ENCODE measurements around the gene CSTF3. TPM values are rescaled to one million over a fixed set of nuclear protein-coding genes. Genes with fewer than 3 reads are reported as not detected.
A peak's percentile ranks its signal among the peaks of the same experiment; 100 is the strongest.

The CSTF3 gene
- total RNA-seq, 1 experiment from 2014 or later = 55.6 TPM

DNA sequence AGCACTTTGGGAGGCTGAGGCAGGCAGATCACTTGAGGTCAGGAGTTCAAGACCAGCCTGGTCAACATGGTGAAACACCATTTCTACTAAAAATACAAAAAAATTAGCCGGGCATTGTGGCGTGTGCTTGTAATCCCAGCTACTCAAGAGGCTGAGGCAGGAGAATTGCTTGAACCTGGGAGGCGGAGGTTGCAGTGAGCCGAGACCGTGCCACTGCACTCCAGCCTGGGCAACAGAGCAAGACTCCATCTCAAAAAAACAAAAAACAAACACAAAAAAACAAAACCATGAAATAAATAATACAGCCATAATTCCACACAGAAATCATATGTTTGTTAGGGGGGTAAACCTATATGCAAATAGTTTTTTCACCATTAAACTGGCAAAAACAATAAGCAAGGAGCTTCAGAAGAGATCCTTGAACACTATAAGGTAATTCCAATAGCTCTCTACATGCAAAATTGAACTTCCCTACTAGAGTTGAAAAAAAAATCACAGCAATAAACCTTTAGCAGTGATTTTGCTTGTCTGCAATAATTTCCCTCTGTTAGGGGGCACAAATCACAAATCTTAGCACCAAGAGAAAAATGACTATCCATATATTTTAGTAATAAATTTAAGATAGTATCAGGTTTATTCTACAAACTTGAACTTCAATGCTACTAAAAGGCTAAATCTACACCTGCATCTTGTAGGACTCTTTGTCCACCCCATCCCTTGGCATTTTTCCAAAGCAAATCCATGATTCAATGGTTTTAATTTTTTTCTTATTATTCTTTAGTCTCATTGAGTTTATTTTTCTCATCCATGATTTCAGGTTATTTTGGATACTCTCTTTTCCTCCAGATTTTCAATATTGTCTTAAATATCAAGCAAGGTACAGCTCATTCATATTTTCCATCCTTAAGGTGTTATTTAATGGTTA lies 3.9 kb downstream of the CSTF3 start:
- H3K27me3 ChIP-seq (ENCODE audit: low read length) = no peaks in the 10 kb centered on the region
- peaks cover 28% of the 10 kb centered on the region for H3K4me1 ChIP-seq (ENCODE audit: low read length)
- no peaks in the 10 kb centered on the region for H3K9me2 ChIP-seq (replicated peaks; ENCODE audit: insufficient read depth, low read length)
- H3K9me3 ChIP-seq (ENCODE audit: low read length) = no peaks in the 10 kb centered on the region
- H3K27ac ChIP-seq (ENCODE audit: low read length) = no peak overlapping the region
- no peak overlapping the region for H3K4me3 ChIP-seq (ENCODE audit: low read length)
- peaks cover 10% of the 10 kb centered on the region; the same call in 1 of the 2 replicates for H4K20me1 ChIP-seq (ENCODE audit: insufficient read depth, low read depth, low read length)
- peaks cover 37% of the 10 kb centered on the region for H3K36me3 ChIP-seq (ENCODE audit: insufficient read depth, low read length)
- H3K79me2 ChIP-seq (ENCODE audit: low read length) = peaks cover 99% of the 10 kb centered on the region
- DNase-seq = no peak
- H3K4me2 ChIP-seq (ENCODE audit: low read depth, low read length, poor library complexity, severe bottlenecking) = peak overlapping the region; percentile 84
- no peak overlapping the region for H3K9ac ChIP-seq (ENCODE audit: low read length)
- H2AFZ ChIP-seq (ENCODE audit: low read length) = no peak overlapping the region

DNA sequence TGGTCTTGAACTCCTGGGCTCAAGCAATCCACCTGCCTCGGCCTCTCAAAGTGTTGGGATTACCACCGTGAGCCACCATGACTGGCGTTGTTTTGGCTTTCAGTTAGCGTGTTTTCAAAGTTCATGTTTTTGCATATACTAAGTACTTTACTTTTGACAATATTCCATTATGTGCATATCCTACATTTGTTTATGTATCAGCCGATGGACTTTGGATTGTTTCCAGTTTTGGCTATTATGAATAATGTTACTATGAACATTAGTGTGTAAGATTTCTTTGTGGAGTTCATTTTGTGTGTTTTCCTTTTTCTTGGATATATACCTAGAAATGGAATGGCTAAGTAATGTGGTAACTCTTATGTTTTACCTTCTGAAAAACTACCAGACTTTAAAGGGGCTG lies 9.9 kb downstream of the CSTF3 start:
- no peak overlapping the region for H2AFZ ChIP-seq (ENCODE audit: low read length)
- H3K4me1 ChIP-seq (ENCODE audit: low read length) = no peaks in the 10 kb centered on the region
- no peaks in the 10 kb centered on the region for H3K9me3 ChIP-seq (ENCODE audit: low read length)
- DNase-seq = no peak
- no peak overlapping the region for H3K4me3 ChIP-seq (ENCODE audit: low read length)
- H3K27ac ChIP-seq (ENCODE audit: low read length) = no peak overlapping the region
- peaks cover 99% of the 10 kb centered on the region for H3K79me2 ChIP-seq (ENCODE audit: low read length)
- H3K9ac ChIP-seq (ENCODE audit: low read length) = no peak overlapping the region
- H3K27me3 ChIP-seq (ENCODE audit: low read length) = no peaks in the 10 kb centered on the region
- H3K9me2 ChIP-seq (replicated peaks; ENCODE audit: insufficient read depth, low read length) = no peaks in the 10 kb centered on the region
- peaks cover 23% of the 10 kb centered on the region; the same call in 1 of the 2 replicates for H3K36me3 ChIP-seq (ENCODE audit: insufficient read depth, low read length)
- no peak overlapping the region for H3K4me2 ChIP-seq (ENCODE audit: low read depth, low read length, poor library complexity, severe bottlenecking)
- H4K20me1 ChIP-seq (ENCODE audit: insufficient read depth, low read depth, low read length) = peaks cover 36% of the 10 kb centered on the region

DNA sequence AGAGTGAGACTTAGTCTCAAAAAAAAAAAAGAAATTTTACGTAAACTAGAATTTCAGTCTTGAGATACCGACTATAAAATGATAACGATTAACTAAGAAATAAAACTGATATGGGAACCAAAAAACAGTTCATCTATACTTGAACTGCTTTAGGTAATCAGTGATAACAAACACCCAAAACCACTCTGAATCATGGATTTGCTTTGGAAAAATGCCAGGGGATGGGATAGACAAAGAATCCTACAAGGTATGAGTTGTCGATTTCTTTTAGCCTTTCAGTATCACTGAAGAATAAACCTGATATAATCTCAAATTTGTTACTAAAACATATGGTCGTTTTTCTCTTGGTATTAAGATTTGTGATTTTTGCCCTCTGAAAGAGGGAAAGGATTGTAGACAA lies 13.7 kb downstream of the CSTF3 start:
- Histone ChIP-seq H3K27ac (ENCODE audit: low read length) (no peak overlapping the region), H3K9ac (ENCODE audit: low read length) (no peak overlapping the region), H2AFZ (ENCODE audit: low read length) (no peak overlapping the region), H3K4me2 (ENCODE audit: low read depth, low read length, poor library complexity, severe bottlenecking) (no peak overlapping the region), H4K20me1 (ENCODE audit: insufficient read depth, low read depth, low read length) (peaks cover 45% of the 10 kb centered on the region), H3K36me3 (ENCODE audit: insufficient read depth, low read length) (peaks cover 7% of the 10 kb centered on the region), H3K4me3 (ENCODE audit: low read length) (no peak overlapping the region), H3K27me3 (ENCODE audit: low read length) (no peaks in the 10 kb centered on the region), H3K9me2 (replicated peaks; ENCODE audit: insufficient read depth, low read length) (no peaks in the 10 kb centered on the region), H3K9me3 (ENCODE audit: low read length) (no peaks in the 10 kb centered on the region), H3K79me2 (ENCODE audit: low read length) (peaks cover 100% of the 10 kb centered on the region), H3K4me1 (ENCODE audit: low read length) (no peaks in the 10 kb centered on the region)
- DNase-seq = no peak

DNA sequence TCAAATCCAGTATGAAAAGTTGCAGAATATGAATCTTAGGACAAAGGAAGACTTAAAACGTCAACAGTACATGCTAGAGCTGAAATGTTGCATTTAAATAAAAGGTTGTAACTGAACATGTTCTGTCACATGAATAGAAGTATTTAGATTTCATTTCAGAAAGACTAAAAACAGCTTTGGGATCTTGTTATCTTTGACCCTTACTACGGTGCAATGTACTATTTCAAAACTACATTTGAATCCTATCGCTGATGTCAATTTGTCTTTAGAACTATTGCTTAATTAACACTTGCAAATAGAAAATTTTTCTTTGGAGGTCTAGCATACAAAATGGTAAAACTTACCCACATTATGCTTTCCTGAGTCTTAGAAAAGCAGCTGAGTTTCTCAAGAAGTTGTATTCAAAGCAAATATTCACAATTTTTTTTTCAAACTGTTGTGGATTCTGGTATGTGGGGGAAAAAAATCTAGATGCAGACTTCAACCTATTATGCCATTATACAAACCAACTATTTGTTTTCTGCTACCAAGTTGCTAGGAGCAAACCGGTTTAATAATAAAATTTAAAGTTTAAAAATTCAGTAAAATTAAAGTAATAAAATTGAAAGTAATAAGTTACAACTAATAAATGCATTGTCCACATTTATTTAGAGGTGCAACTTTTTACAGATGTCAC lies 25.4 kb downstream of the CSTF3 start:
- Histone ChIP-seq H4K20me1 (ENCODE audit: insufficient read depth, low read depth, low read length) (no peaks in the 10 kb centered on the region), H3K79me2 (ENCODE audit: low read length) (peaks cover 45% of the 10 kb centered on the region), H3K4me1 (ENCODE audit: low read length) (no peaks in the 10 kb centered on the region)

DNA sequence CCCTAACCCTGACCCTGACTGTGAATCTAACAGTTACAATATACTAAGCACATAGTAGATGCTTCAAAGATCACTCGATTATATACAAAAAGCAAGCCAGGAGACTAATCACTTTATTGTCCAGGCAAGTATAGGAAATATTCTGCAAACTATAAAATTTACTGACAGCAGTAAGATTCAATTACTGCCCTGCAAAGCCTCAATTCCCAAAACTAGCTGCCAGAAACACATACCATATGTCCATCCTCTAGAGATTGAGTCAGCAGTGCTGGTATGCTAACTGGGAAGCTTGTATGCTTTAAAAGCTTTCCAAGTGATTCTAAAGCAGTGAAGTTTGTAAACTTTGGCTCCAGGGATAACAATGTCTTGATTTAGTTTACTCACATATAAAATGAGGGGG lies 26.1 kb downstream of the CSTF3 start:
- Histone ChIP-seq H3K9me2 (replicated peaks; ENCODE audit: insufficient read depth, low read length) (no peaks in the 10 kb centered on the region), H3K36me3 (ENCODE audit: insufficient read depth, low read length) (peaks cover 43% of the 10 kb centered on the region; the same call in 1 of the 2 replicates), H3K4me2 (ENCODE audit: low read depth, low read length, poor library complexity, severe bottlenecking) (no peak overlapping the region), H4K20me1 (ENCODE audit: insufficient read depth, low read depth, low read length) (no peaks in the 10 kb centered on the region), H3K9ac (ENCODE audit: low read length) (no peak overlapping the region), H3K27me3 (ENCODE audit: low read length) (no peaks in the 10 kb centered on the region), H3K27ac (ENCODE audit: low read length) (no peak overlapping the region), H3K9me3 (ENCODE audit: low read length) (no peaks in the 10 kb centered on the region), H3K4me3 (ENCODE audit: low read length) (no peak overlapping the region), H2AFZ (ENCODE audit: low read length) (no peak overlapping the region), H3K4me1 (ENCODE audit: low read length) (no peaks in the 10 kb centered on the region), H3K79me2 (ENCODE audit: low read length) (peaks cover 38% of the 10 kb centered on the region)
- no peak for DNase-seq

More for the DNA sequence above, 25.4 kb downstream of the CSTF3 start:
- Histone ChIP-seq H3K36me3 (ENCODE audit: insufficient read depth, low read length) (peaks cover 50% of the 10 kb centered on the region; the same call in 1 of the 2 replicates), H3K9me2 (replicated peaks; ENCODE audit: insufficient read depth, low read length) (no peaks in the 10 kb centered on the region), H3K4me3 (ENCODE audit: low read length) (no peak overlapping the region), H3K4me2 (ENCODE audit: low read depth, low read length, poor library complexity, severe bottlenecking) (no peak overlapping the region), H3K27ac (ENCODE audit: low read length) (no peak overlapping the region), H3K9ac (ENCODE audit: low read length) (no peak overlapping the region), H3K9me3 (ENCODE audit: low read length) (no peaks in the 10 kb centered on the region), H2AFZ (ENCODE audit: low read length) (no peak overlapping the region), H3K27me3 (ENCODE audit: low read length) (no peaks in the 10 kb centered on the region)
- no peak for DNase-seq

DNA sequence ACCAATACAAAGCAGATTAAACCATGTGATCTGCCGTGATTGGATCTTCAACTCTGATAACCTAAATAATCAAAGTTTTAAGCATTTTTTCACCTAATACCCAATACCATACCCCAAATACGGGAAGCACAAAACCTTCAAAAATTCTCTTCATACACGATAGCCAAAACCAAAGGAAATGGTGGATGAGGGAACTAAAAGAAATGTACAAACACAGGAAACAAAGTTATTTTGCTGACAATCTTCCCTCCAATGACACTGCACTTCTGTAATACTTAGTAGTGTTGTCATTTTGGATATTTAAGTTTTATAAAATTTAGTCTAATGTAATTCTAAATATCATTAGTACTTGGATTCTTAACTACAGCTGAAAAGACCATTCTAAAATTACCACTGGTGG lies 27.0 kb downstream of the CSTF3 start:
- Histone ChIP-seq H3K27ac (ENCODE audit: low read length) (no peak overlapping the region), H3K4me2 (ENCODE audit: low read depth, low read length, poor library complexity, severe bottlenecking) (no peak overlapping the region), H3K4me1 (ENCODE audit: low read length) (no peaks in the 10 kb centered on the region), H3K4me3 (ENCODE audit: low read length) (no peak overlapping the region), H3K27me3 (ENCODE audit: low read length) (no peaks in the 10 kb centered on the region), H3K9me3 (ENCODE audit: low read length) (no peaks in the 10 kb centered on the region), H3K79me2 (ENCODE audit: low read length) (peaks cover 32% of the 10 kb centered on the region), H3K36me3 (ENCODE audit: insufficient read depth, low read length) (peaks cover 36% of the 10 kb centered on the region; the same call in 1 of the 2 replicates), H4K20me1 (ENCODE audit: insufficient read depth, low read depth, low read length) (no peaks in the 10 kb centered on the region), H2AFZ (ENCODE audit: low read length) (no peak overlapping the region), H3K9me2 (replicated peaks; ENCODE audit: insufficient read depth, low read length) (no peaks in the 10 kb centered on the region), H3K9ac (ENCODE audit: low read length) (no peak overlapping the region)
- DNase-seq = no peak

DNA sequence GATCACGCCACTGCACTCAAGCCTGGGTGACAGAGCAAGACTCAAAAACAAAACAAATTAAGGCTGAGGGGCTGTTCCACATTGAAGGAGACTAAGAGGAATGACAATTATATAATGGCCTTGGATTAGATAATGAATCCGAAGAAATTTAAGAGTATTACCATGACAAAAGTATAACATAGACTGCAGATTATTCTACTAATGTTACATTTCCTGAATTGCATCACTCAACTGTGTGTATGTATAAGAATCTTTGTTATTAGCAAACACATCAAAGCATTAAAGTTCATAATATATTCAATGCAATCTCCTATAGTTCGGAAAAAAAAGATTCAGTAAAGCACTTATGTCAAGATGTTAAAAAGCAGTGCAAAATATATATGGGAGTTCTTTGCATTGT lies 27.5 kb downstream of the CSTF3 start:
- Histone ChIP-seq H3K4me3 (ENCODE audit: low read length) (no peak overlapping the region), H3K36me3 (ENCODE audit: insufficient read depth, low read length) (peaks cover 31% of the 10 kb centered on the region; the same call in 1 of the 2 replicates), H3K9me2 (replicated peaks; ENCODE audit: insufficient read depth, low read length) (no peaks in the 10 kb centered on the region), H3K4me2 (ENCODE audit: low read depth, low read length, poor library complexity, severe bottlenecking) (no peak overlapping the region), H2AFZ (ENCODE audit: low read length) (no peak overlapping the region), H3K79me2 (ENCODE audit: low read length) (peaks cover 26% of the 10 kb centered on the region), H3K27ac (ENCODE audit: low read length) (no peak overlapping the region), H3K4me1 (ENCODE audit: low read length) (no peaks in the 10 kb centered on the region), H3K27me3 (ENCODE audit: low read length) (no peaks in the 10 kb centered on the region), H3K9ac (ENCODE audit: low read length) (no peak overlapping the region), H3K9me3 (ENCODE audit: low read length) (no peaks in the 10 kb centered on the region), H4K20me1 (ENCODE audit: insufficient read depth, low read depth, low read length) (no peaks in the 10 kb centered on the region)
- DNase-seq = no peak

DNA sequence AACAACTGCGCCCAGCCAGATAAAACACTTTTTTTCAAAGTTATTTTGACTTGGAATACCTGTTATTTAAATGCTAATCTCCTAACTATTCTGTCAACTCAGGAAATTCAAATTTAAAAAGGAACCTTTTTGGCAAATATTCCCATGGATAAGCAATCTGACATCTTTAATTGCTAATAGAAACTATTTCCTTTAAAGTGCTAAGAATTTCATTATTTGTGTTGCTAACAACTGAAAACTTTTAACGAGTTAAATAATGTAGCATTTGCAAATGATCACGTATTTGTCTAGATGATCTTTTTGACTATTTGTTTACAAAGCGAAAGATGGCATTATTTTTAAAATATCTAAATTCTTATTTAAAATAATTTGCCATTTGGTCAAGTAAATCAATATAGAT lies 28.8 kb downstream of the CSTF3 start:
- H3K9me2 ChIP-seq (replicated peaks; ENCODE audit: insufficient read depth, low read length) = no peaks in the 10 kb centered on the region
- no peaks in the 10 kb centered on the region for H3K9me3 ChIP-seq (ENCODE audit: low read length)
- H3K79me2 ChIP-seq (ENCODE audit: low read length) = peaks cover 14% of the 10 kb centered on the region
- peaks cover 23% of the 10 kb centered on the region; the same call in 1 of the 2 replicates for H3K36me3 ChIP-seq (ENCODE audit: insufficient read depth, low read length)
- no peak overlapping the region for H3K4me2 ChIP-seq (ENCODE audit: low read depth, low read length, poor library complexity, severe bottlenecking)
- no peaks in the 10 kb centered on the region for H3K4me1 ChIP-seq (ENCODE audit: low read length)
- H2AFZ ChIP-seq (ENCODE audit: low read length) = no peak overlapping the region
- H4K20me1 ChIP-seq (ENCODE audit: insufficient read depth, low read depth, low read length) = no peaks in the 10 kb centered on the region
- no peak overlapping the region for H3K4me3 ChIP-seq (ENCODE audit: low read length)
- no peaks in the 10 kb centered on the region for H3K27me3 ChIP-seq (ENCODE audit: low read length)
- DNase-seq = no peak
- H3K9ac ChIP-seq (ENCODE audit: low read length) = no peak overlapping the region
- no peak overlapping the region for H3K27ac ChIP-seq (ENCODE audit: low read length)
